GM10847 (cell line): ENCODE data around the gene IRX6.

Experiments used
- POLR2A ChIP-seq: IDR thresholded peaks from 2 replicates; pipeline ENCODE4 v1.6.1; 2011; ENCODE audit not compliant: insufficient read length; ENCODE audit errors: extremely low read depth

The IRX6 gene

DNA sequence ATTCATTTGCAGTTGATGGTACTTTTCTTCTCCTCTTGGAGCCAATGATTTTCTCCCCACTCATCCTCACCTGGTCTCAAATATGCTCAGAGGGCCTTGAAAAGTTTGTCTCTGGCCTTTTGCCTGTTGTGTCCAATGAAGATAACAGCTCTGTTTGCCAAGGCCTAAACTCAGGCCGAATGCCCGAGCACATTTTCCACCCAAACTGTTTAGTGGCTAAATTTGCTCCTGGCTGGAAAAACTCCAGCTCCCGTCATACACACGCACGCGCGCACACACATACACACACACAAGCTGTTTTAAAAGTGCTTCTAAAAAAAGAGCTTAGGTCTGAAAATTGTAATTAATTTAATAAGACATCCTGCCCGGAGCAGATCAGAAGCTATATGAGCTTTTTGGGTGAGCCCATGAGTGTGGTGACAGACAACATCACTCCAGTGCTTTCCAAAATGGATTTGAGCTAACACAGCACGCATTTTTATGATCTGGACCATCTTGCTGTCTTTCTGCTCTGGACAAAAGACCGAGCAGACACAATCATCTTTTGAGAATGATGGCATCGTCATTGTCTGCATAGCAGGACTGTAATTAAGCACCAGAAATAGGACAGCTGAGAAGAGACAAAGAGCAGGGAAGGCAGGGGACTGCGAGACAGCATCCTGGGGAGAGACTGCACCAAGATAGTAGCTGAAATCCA is 48.9 kb downstream of the IRX6 start:
- no peak for TF ChIP-seq POLR2A

DNA sequence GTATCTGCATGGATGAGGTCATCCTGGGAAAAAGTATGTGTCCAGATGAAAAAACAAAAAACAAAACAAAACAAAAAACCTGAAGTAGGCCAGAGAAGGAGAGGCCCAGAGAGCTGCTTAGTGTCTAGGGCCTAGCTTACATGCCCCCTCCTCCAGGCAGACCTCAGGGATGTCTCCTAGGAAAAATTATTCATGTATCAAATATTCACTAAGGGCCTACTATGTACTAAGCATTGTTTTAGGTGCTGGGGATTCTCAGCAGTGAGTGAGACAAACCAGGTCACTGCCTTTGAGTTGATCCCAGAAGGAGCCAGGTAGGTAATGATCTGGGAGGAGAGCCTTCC is 49.5 kb downstream of the IRX6 start:
- TF ChIP-seq POLR2A: no peak

DNA sequence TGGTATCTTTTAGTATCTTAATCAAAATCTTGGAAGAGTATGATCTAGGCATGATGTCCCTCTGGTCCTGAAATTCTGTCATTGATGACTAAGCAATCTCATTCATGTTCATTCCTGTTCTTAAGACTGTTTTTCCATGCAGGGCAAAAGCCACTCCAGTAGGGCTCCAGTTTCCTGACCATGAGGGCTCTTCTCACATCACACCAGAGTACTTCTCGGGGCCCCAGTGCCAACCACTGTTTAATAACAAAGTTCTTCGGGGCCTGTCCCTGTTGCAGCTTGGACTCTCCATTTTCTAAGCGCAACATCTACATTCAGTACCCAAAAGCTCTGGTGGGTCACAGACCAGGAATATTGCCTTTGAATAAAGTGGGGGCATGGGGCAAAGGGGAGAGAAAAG is 52.0 kb downstream of the IRX6 start:
- no peak for TF ChIP-seq POLR2A

DNA sequence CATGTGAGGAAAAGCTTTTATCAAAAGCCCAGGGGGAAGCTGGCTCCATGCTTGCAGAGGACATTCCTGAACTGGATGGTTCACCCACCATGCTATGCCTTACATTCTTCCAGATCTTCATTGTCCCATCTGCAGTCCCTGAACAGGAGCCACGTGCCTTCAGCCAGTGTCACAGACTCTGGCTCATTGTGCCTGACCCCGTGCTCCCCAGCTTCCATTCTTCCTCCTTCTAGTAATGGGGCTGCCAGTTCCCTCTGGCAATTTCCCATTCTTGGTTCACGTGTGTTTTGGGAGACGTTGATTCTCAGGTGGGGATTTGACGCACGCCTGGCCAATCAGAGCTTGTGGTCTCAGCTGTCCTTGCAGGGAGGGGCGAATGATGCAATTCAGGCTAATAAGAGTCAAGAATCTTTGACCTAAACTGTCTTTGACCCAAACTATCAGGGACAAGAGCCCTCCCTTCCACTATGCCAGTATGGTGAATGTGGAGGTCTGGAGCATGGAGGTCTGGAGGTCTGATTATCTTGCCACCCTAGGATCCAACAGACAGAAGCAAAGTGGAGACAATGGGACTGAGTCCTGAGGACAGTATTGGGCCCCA is 52.7 kb downstream of the IRX6 start:
- no peak for TF ChIP-seq POLR2A

DNA sequence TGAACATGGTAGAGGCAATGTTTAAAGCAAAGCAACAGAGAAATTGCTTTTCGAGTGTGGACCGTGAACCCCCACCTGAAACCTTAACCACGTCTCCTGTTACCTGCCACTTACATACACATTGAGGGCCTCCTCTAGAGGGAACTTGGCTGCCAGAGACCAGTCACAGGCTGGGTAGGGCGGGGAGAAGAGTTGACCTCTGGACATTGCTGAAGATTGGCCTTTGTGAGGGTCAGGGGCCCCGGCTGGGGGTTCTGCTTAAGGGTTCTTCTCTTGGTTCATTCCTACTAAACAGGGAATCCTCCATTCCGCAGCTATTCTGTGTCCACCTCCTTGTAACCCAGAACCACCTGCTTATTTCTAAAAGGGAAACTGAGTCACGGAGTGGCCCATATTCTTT is 53.8 kb downstream of the IRX6 start:
- no peak for TF ChIP-seq POLR2A

DNA sequence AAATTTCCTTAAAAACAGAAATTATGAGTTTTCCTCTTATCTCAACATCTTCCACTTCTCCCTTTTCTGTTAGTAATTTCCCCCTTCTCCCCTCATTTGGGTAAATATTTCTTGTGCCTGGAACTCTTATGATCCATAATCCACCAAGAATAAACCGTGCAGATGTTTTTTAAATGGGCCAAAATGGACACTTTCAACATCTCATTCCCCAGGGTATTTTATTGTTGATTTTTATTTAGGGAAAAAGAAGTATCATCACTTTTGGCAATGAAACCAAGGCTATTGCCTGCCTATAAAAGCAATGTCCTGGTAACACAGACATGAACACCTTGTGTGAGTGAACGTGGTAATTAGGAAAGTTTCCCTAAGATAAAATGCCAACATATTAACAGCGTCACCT is 54.6 kb downstream of the IRX6 start:
- no peak for TF ChIP-seq POLR2A

DNA sequence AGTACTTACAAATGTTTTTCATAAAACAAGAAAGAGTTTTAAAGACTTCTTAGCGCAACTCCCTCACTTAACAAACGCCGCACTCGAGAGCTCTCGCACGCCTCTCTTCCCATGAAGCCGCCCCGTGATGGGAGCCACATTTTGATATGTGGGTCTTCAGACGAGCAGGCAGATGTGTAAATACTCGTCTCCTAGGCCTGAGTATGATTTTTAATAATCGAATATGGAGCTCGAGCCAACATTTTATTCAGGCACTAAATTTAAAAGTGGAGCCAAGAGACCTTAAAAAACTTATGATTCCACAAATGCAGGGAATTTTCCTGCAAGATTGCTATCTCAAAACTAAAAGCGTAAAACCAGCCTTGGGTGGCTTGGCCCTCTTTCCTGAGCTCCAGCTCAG is 55.4 kb downstream of the IRX6 start:
- no peak for TF ChIP-seq POLR2A

DNA sequence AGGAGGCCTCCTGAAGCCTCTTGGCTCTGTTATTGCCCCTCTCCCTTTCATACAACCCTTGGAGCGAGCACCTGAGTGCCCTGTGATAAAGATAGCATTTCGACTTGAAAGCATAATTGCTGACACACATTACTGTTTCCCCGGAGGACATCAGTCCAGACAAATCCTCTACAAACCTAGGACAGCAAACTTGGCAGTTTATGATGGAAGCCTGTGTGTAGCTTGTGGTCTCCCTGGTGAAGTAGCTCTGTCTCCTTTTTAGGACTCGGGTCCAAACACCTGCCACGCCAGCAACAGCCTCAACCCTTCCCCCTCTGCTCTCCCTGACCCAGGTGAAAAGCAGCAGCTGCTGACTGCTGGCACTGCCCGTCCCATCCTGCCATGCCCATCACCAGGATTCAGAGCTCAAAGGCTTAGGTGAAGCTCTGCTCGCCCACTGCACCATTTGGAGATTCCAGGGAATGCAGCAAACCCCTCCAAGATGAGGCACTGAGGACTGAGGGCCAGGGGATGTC is 55.9 kb downstream of the IRX6 start:
- no peak for TF ChIP-seq POLR2A
